PFSK-1 (cell line): ENCODE results near the gene SPRR4.

Experiments
- SIN3A ChIP-seq: IDR thresholded peaks from 2 replicates; pipeline ENCODE4 v1.6.1; 2012; ENCODE audit warnings: mild to moderate bottlenecking, low read length, moderate library complexity, borderline replicate concordance; ENCODE audit not compliant: insufficient read depth
- TAF1 ChIP-seq: IDR thresholded peaks from 2 replicates; pipeline ENCODE4 v1.6.1; 2012; ENCODE audit warnings: low read length, control low read depth, borderline replicate concordance; ENCODE audit not compliant: insufficient read depth

DNA sequence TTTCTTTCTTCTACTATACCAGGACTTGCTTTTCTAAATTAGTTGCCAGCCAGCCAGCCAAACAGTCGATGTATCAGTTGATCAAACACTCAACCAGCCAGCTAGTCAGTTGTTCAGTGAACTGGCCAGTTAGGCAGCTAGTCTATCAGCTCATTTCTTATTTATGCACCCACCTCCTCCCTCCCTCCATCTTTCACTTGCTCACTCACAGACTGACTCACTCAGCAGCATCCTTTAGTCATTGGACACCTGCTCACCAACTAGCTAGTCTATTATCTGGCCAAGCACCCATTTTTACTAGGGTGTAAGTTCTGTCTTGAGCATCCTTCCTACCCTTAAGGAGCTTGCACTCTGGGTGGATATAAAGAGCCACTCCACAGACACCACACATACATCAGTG, 5.9 kb upstream of the SPRR4 start:
- TF ChIP-seq TAF1 = no peak
- no peak for TF ChIP-seq SIN3A
